Adipocyte (in vitro differentiated cells): ENCODE results near the gene EPB41L2.

Experiments
- DNase-seq: peaks from one replicate; pipeline ENCODE4 v3.0.0-alpha.2; 2015; ENCODE audit warnings: low read depth
- H3K27me3 ChIP-seq: replicated peaks from 2 replicates; pipeline ENCODE4 v1.7.0; 2013; ENCODE audit warnings: mild to moderate bottlenecking, low read length, moderate library complexity; ENCODE audit not compliant: control insufficient read depth, insufficient read depth
- H3K36me3 ChIP-seq: 2 replicates; pipeline ENCODE4 v1.7.0; 2013; ENCODE audit warnings: low read length, mild to moderate bottlenecking, moderate library complexity; ENCODE audit not compliant: control insufficient read depth, insufficient read depth, severe bottlenecking
- H3K4me1 ChIP-seq: 2 replicates; pipeline ENCODE4 v1.7.0; 2013; ENCODE audit warnings: mild to moderate bottlenecking, low read length, moderate library complexity; ENCODE audit not compliant: control insufficient read depth, insufficient read depth
- H3K4me3 ChIP-seq: 2 replicates; pipeline ENCODE4 v1.7.0; 2013; ENCODE audit warnings: mild to moderate bottlenecking, low read length, moderate library complexity
- H3K9ac ChIP-seq: 2 replicates; pipeline ENCODE4 v1.7.0; 2013; ENCODE audit warnings: mild to moderate bottlenecking, low read length, moderate library complexity
- H3K9me3 ChIP-seq: 2 replicates; pipeline ENCODE4 v1.7.0; 2013; ENCODE audit warnings: mild to moderate bottlenecking, low read length, moderate library complexity; ENCODE audit not compliant: control insufficient read depth

The EPB41L2 gene

GRCh38 chr6:130935978-130936377, 127.1 kb downstream of the EPB41L2 start:
- peak overlapping the region; percentile 38 for H3K9ac ChIP-seq
- peaks cover 48% of the 10 kb centered on the region for H3K4me1 ChIP-seq
- no peaks in the 10 kb centered on the region for H3K36me3 ChIP-seq
- no peaks in the 10 kb centered on the region for H3K27me3 ChIP-seq
- peak overlapping the region; percentile 63 for H3K4me3 ChIP-seq
- no peaks in the 10 kb centered on the region for H3K9me3 ChIP-seq
- DNase-seq, result no peak

GRCh38 chr6:130934848-130935585, 128.0 kb downstream of the EPB41L2 start:
- Histone ChIP-seq H3K4me3 (peak overlapping the region; percentile 63), H3K9ac (peak overlapping the region; percentile 38), H3K4me1 (peaks cover 48% of the 10 kb centered on the region), H3K36me3 (no peaks in the 10 kb centered on the region), H3K9me3 (no peaks in the 10 kb centered on the region), H3K27me3 (no peaks in the 10 kb centered on the region)
- DNase-seq, result peak; percentile 81

- peak; percentile 81 for DNase-seq
- Histone ChIP-seq H3K4me3 (peak overlapping the region; percentile 63), H3K9ac (peak overlapping the region; percentile 48), H3K36me3 (no peaks in the 10 kb centered on the region), H3K4me1 (peaks cover 59% of the 10 kb centered on the region), H3K9me3 (no peaks in the 10 kb centered on the region), H3K27me3 (no peaks in the 10 kb centered on the region)
Observed at GRCh38 chr6:130933712-130934200, 129.3 kb downstream of the EPB41L2 start.

GRCh38 chr6:130932921-130933320, 130.1 kb downstream of the EPB41L2 start:
- Histone ChIP-seq H3K9ac (peak overlapping the region; percentile 48), H3K4me3 (peak overlapping the region; percentile 63)

GRCh38 chr6:130932438-130932837, 130.6 kb downstream of the EPB41L2 start:
- no peak overlapping the region for H3K4me3 ChIP-seq
- H3K9ac ChIP-seq, result no peak overlapping the region
- no peaks in the 10 kb centered on the region for H3K9me3 ChIP-seq
- DNase-seq, result peak; percentile 36
- H3K4me1 ChIP-seq, result peaks cover 58% of the 10 kb centered on the region
- H3K27me3 ChIP-seq, result no peaks in the 10 kb centered on the region
- H3K36me3 ChIP-seq, result no peaks in the 10 kb centered on the region

More at GRCh38 chr6:130932921-130933320, 130.1 kb downstream of the EPB41L2 start:
- DNase-seq, result no peak
- no peaks in the 10 kb centered on the region for H3K9me3 ChIP-seq
- H3K27me3 ChIP-seq, result no peaks in the 10 kb centered on the region
- no peaks in the 10 kb centered on the region for H3K36me3 ChIP-seq
- H3K4me1 ChIP-seq, result peaks cover 59% of the 10 kb centered on the region

- Histone ChIP-seq H3K36me3 (no peaks in the 10 kb centered on the region), H3K4me1 (peaks cover 58% of the 10 kb centered on the region), H3K27me3 (no peaks in the 10 kb centered on the region), H3K4me3 (no peak overlapping the region), H3K9me3 (no peaks in the 10 kb centered on the region), H3K9ac (no peak overlapping the region)
- no peak for DNase-seq
Observed at GRCh38 chr6:130931683-130932082, 131.4 kb downstream of the EPB41L2 start.

GRCh38 chr6:130929036-130929678, 133.9 kb downstream of the EPB41L2 start:
- H3K9me3 ChIP-seq, result no peaks in the 10 kb centered on the region
- no peaks in the 10 kb centered on the region for H3K36me3 ChIP-seq
- peak; percentile 63 for DNase-seq
- peak overlapping the region; percentile 39 for H3K9ac ChIP-seq
- H3K27me3 ChIP-seq, result no peaks in the 10 kb centered on the region
- peaks cover 37% of the 10 kb centered on the region for H3K4me1 ChIP-seq
- H3K4me3 ChIP-seq, result peak overlapping the region; percentile 61

GRCh38 chr6:130928158-130928912, 134.7 kb downstream of the EPB41L2 start:
- Histone ChIP-seq H3K9me3 (no peaks in the 10 kb centered on the region), H3K36me3 (no peaks in the 10 kb centered on the region), H3K27me3 (no peaks in the 10 kb centered on the region), H3K9ac (peak overlapping the region; percentile 29), H3K4me1 (peaks cover 29% of the 10 kb centered on the region), H3K4me3 (peak overlapping the region; percentile 61)
- no peak for DNase-seq

- no peaks in the 10 kb centered on the region for H3K27me3 ChIP-seq
- H3K36me3 ChIP-seq, result no peaks in the 10 kb centered on the region
- DNase-seq, result no peak
- peaks cover 18% of the 10 kb centered on the region for H3K4me1 ChIP-seq
- no peaks in the 10 kb centered on the region for H3K9me3 ChIP-seq
- H3K4me3 ChIP-seq, result no peak overlapping the region
- H3K9ac ChIP-seq, result no peak overlapping the region
Observed at GRCh38 chr6:130927305-130927704, 135.7 kb downstream of the EPB41L2 start.

- H3K4me3 ChIP-seq, result no peak overlapping the region
- H3K9me3 ChIP-seq, result no peaks in the 10 kb centered on the region
- no peaks in the 10 kb centered on the region for H3K27me3 ChIP-seq
- H3K9ac ChIP-seq, result no peak overlapping the region
- H3K4me1 ChIP-seq, result peaks cover 3% of the 10 kb centered on the region
- DNase-seq, result no peak
- H3K36me3 ChIP-seq, result no peaks in the 10 kb centered on the region
Observed at GRCh38 chr6:130923350-130923749, 139.7 kb downstream of the EPB41L2 start.

- Histone ChIP-seq H3K4me1 (no peaks in the 10 kb centered on the region), H3K9ac (no peak overlapping the region), H3K36me3 (no peaks in the 10 kb centered on the region), H3K4me3 (no peak overlapping the region), H3K9me3 (no peaks in the 10 kb centered on the region), H3K27me3 (no peaks in the 10 kb centered on the region)
- DNase-seq, result no peak
Observed at GRCh38 chr6:130922922-130923321, 140.1 kb downstream of the EPB41L2 start.
